ENCODE measurements around the gene CTSW.
A peak's percentile ranks its signal among the peaks of the same experiment; 100 is the strongest.

CTSW gene

DNA sequence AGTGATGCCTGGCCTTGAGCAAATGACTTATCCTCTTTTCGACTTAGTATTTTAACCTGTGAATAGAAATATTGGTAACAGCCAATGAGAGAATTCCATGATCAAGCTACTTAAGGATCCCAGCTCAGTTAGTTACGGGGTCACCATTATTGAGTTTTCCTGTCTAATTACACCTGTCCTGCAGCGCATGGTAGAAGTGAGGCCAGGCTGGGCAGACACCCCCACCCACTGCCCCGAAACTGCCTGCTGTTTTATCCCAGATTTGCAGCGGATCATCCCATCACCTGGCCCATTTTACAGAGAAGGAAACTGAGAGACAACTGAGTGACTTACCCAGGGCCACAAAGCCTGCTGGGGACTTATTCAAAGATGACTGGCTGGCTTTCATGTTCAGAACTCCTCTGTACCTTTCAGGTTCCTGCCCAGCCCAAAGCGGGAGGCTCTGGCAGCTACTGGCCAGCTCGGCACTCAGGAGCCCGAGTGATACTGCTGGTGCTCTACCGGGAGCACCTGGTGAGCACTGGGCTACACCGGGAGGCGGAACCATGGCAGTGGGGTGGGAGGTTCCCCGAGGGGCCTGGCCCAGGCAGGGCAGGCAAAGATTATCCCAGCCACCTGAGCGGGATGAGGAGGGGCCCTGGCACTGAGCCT, 18.0 kb upstream of the CTSW start:
- Histone ChIP-seq H3K27me3 (no peaks in the 10 kb centered on the region), H3K27ac (peak overlapping the region; percentile 96), H3K36me3 (peaks cover 44% of the 10 kb centered on the region), H3K9me3 (no peaks in the 10 kb centered on the region), H3K4me1 (ENCODE audit: control insufficient read depth in 1 of 2, insufficient read depth in 1 of 2, low read depth in 1 of 2, low read length in 1 of 2) (peaks cover 36 to 38% of the 10 kb centered on the region in 2 experiments), H3K4me3 (ENCODE audit: low read depth in 1 of 2, low read length in 1 of 2) (peak overlapping the region; percentile 97 to 98)
- TF ChIP-seq, protein P1, sequence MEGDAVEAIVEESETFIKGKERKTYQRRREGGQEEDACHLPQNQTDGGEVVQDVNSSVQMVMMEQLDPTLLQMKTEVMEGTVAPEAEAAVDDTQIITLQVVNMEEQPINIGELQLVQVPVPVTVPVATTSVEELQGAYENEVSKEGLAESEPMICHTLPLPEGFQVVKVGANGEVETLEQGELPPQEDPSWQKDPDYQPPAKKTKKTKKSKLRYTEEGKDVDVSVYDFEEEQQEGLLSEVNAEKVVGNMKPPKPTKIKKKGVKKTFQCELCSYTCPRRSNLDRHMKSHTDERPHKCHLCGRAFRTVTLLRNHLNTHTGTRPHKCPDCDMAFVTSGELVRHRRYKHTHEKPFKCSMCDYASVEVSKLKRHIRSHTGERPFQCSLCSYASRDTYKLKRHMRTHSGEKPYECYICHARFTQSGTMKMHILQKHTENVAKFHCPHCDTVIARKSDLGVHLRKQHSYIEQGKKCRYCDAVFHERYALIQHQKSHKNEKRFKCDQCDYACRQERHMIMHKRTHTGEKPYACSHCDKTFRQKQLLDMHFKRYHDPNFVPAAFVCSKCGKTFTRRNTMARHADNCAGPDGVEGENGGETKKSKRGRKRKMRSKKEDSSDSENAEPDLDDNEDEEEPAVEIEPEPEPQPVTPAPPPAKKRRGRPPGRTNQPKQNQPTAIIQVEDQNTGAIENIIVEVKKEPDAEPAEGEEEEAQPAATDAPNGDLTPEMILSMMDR (IDR thresholded peaks at IDR 0.05): no peak

DNA sequence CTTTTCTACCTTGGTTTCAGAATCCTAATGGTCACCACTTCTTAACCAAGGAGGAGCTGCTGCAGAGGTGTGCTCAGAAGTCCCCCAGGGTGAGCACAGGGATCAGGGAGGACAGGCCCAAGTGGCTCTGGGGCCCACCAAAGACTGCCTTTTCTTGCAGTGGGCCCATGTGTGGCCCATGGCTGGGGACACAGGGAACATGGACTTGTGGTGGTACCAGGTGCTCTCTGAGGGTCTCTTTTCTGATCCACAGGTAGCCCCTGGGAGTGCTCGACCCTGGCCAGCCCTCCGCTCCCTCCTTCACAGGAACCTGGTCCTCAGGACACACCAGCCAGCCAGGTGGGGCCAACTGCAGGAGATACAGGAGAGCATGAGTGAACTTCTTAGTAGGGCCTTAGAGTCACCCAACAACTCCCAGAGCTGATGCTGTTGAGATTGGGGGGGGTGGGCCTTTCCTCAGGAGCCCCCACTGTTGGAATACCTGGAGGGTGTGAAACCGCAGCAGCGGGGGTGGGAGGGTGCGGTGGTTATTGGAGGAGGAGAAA, 17.4 kb upstream of the CTSW start:
- peaks cover 50% of the 10 kb centered on the region for H3K36me3 ChIP-seq
- peaks cover 35 to 38% of the 10 kb centered on the region in 2 experiments for H3K4me1 ChIP-seq (ENCODE audit: control insufficient read depth in 1 of 2, insufficient read depth in 1 of 2, low read depth in 1 of 2, low read length in 1 of 2)
- no peak overlapping the region for H3K4me3 ChIP-seq (ENCODE audit: low read depth in 1 of 2, low read length in 1 of 2)
- peak overlapping the region; percentile 96 for H3K27ac ChIP-seq
- no peaks in the 10 kb centered on the region for H3K27me3 ChIP-seq
- H3K9me3 ChIP-seq: no peaks in the 10 kb centered on the region
- TF ChIP-seq, protein P1 (IDR thresholded peaks at IDR 0.05): no peak

DNA sequence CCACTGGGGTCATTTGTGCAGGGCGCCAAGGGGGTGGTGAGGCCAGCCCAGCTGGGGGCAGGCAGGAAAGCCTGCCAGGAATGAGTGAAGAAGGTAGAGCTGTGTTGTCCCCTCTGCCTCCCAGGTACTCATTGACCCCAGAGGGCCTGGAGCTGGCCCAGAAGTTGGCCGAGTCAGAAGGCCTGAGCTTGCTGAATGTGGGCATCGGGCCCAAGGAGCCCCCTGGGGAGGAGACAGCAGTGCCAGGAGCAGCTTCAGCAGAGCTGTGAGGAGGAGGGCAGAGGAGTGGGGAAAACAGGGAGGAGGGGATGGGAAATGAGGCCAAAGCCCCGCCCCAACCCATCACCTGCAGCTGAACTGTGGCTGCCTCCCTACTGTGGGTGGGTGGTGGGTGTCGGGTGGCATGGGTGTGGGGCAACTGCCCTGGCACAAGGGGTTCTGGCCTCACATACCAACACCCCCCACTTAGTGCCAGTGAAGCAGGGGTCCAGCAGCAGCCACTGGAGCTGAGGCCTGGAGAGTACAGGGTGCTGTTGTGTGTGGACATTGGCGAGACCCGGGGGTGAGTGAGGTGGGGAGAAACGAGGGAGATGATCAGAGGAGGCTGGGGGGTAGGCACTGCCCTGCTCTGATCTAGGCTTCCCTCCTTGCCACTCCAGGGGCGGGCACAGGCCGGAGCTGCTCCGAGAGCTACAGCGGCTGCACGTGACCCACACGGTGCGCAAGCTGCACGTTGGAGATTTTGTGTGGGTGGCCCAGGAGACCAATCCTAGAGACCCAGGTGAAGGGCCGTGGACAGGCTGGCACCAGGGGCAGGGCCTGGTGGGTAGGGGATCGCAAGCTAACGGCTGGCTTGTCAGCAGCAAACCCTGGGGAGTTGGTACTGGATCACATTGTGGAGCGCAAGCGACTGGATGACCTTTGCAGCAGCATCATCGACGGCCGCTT, 16.4 kb upstream of the CTSW start:
- H3K27me3 ChIP-seq: no peaks in the 10 kb centered on the region
- TF ChIP-seq, protein P1 (IDR thresholded peaks at IDR 0.05): no peak
- no peak overlapping the region for H3K4me3 ChIP-seq (ENCODE audit: low read depth in 1 of 2, low read length in 1 of 2)
- H3K4me1 ChIP-seq (ENCODE audit: control insufficient read depth in 1 of 2, insufficient read depth in 1 of 2, low read depth in 1 of 2, low read length in 1 of 2): peaks cover 39 to 43% of the 10 kb centered on the region in 2 experiments
- H3K36me3 ChIP-seq: peaks cover 60% of the 10 kb centered on the region
- no peak overlapping the region for H3K27ac ChIP-seq
- H3K9me3 ChIP-seq: no peaks in the 10 kb centered on the region

DNA sequence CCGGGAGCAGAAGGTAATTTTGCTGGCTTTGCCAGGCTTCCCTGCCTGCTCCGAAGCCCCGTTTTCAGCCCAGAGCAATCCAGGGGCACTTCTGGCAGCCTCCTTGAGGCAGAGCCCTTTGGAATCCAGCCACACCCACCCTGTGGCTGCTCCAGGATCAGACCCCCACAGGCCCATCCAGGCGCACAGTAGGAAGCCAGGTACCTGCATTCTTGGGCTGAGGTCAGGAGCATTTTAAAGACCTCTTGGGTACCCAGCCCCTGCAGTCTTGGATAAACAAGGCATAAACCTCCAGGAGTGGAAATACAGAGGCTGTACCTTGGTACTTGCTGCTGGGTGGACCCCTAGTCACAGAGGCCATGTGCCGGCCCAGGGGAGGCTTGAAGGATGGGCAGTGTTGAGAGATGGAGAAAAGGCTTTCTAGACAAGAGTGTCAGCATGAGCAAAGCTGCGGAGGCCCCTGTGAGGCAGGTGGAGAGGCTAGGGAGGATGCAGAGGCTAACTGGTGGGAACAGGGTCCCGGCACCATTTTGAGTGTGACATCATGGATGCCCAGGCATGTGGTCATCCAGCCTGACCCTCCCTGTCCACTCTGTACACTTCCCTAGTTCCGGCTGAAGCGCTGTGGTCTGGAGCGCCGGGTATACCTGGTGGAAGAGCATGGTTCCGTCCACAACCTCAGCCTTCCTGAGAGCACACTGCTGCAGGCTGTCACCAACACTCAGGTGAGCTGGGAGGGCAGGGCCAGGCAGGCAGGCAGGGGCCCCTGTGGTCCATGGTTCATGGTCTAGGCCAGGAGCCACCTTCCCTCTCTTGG, 15.5 kb upstream of the CTSW start:
- TF ChIP-seq, protein P1 (IDR thresholded peaks at IDR 0.05): no peak
- H3K9me3 ChIP-seq: no peaks in the 10 kb centered on the region
- H3K27me3 ChIP-seq: no peaks in the 10 kb centered on the region
- no peak overlapping the region for H3K27ac ChIP-seq
- peaks cover 62% of the 10 kb centered on the region for H3K36me3 ChIP-seq
- H3K4me1 ChIP-seq (ENCODE audit: control insufficient read depth in 1 of 2, insufficient read depth in 1 of 2, low read depth in 1 of 2, low read length in 1 of 2): peaks cover 30 to 35% of the 10 kb centered on the region in 2 experiments
- H3K4me3 ChIP-seq (ENCODE audit: low read depth in 1 of 2, low read length in 1 of 2): no peak overlapping the region
